GM08714 (cell line): ENCODE data around the gene PTP4A2.
"Not testable (repeated sequence)": the region's sequence is repeated elsewhere in the genome, so short reads cannot be mapped to it uniquely, and the experiment has no call there.

Experiments
- H3K4me3 ChIP-seq: fragments of 200-500 bp; sonication (Bioruptor generic); 2 replicates; pipeline ENCODE4 v1.5.1; 2014; ENCODE audit warnings: mild to moderate bottlenecking, low read length, inconsistent platforms
- ZNF274 ChIP-seq: IDR thresholded peaks from 2 replicates; pipeline ENCODE4 v1.6.1; 2012; ENCODE audit warnings: mild to moderate bottlenecking, low read depth, low read length

Gene PTP4A2

GRCh38 chr1:31957701-31958674 is 19.8 kb upstream of the PTP4A2 start:
- TF ChIP-seq ZNF274, result no peak
- no peak overlapping the region for H3K4me3 ChIP-seq

GRCh38 chr1:31955917-31956736 is 18.0 kb upstream of the PTP4A2 start:
- TF ChIP-seq ZNF274, result no peak
- no peak overlapping the region; the same call in 1 of the 2 replicates for H3K4me3 ChIP-seq

DNA sequence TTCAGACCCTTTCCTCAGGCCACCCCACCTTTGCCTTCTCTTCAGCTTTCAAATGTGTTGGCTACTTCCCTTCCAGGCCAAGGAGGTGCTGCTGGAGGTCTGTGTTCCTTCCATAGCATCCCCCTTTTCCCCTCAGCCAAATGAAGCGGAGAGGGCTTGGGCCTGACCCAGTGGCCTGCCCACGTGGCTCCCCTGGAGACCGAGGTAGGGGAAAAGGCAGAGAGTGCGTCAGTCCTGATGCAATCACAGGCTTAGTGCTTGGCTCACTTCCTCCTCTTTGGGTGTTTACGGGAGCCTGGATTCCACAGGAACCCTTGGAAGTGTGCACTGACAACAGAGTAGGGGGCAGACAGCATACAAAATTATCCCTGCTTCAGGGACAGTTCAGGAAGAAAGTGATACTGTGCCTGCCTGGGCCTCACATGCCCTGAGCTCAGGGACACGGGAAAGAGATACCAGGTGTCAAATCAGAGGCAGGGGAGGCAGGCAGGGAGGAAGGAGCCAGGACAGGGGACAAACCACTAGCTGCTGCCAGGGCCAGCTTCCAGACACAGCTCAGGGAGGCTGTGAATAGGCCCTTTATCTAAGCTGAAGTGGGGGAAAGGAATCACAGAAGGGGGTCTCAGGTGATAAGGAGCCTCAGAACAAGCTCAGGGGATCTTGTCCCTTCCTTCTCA is 16.6 kb upstream of the PTP4A2 start:
- TF ChIP-seq ZNF274, result no peak
- H3K4me3 ChIP-seq, result no peak overlapping the region

GRCh38 chr1:31952825-31953220 is 14.7 kb upstream of the PTP4A2 start:
- TF ChIP-seq ZNF274, result no peak
- no peak overlapping the region for H3K4me3 ChIP-seq

- no peak for TF ChIP-seq ZNF274
- H3K4me3 ChIP-seq, result no peak overlapping the region
Measured at GRCh38 chr1:31951276-31951675, 13.1 kb upstream of the PTP4A2 start.

DNA sequence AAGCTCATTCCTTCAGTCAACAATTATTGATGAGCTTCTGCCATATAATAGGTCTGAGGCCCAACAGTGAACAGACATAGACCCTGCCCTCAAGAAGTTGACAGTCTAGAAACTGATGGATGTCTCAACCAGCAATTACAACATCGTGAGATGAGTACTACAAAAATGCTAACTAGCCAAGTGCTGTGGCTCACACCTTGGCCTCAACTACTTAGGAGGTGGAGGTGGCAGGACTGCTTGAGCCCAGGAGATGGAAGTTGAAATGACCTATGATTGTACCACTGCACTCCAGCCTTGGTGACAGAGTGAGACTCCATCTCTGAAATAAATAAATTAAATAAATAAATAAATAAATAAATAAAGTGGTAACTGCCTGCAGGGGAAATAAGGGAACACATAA is 11.7 kb upstream of the PTP4A2 start:
- no peak for TF ChIP-seq ZNF274
- H3K4me3 ChIP-seq, result no peak overlapping the region

GRCh38 chr1:31945677-31946076 is 7.5 kb upstream of the PTP4A2 start:
- not testable (repeated sequence) for H3K4me3 ChIP-seq

DNA sequence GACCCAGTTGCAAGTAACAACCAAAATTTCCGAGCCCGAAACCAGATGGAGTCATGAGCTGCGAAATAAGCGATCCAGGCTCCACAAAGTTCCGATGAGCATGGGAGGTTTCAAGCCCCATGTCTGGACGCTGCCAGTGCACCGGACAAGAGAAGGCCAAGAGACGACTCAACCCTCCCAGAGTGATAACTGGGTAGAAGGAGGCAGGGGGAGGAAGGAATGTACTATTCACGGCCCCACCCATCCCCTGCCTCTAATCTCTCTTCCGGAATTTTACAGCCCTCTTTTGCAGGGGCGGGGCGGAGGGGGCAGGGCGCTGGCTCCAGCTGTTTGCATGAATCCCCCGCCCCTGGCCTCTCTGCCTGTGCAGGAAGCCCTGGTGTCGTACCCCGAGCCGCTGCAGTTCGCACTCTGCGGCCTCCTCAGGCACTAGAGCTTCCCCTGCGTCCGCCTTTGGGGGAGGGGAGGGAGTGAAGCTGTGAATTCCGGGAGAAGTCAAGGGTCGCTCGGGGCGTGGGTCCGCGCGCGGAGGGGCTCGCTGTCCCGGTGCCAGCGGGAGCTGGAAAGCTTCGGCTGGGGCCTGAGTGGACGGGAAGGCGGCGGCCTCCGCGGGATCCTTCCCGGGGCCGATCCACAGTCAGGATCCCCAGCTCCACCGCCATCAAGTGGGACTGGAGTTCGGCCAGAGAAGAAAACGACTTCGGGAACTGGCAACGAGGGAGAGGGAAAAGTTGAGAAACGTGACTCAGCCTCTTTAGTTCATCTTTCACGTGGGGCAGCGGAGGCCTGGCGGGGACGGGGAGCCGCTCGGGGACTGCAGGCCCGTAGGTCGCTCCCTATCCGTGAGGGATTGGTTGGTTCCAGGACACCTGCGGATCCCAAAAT is 6.3 kb upstream of the PTP4A2 start:
- H3K4me3 ChIP-seq, result peak overlapping the region; percentile 61; the same call in 1 of the 2 replicates

GRCh38 chr1:31943546-31944184 is 5.5 kb upstream of the PTP4A2 start:
- no peak for TF ChIP-seq ZNF274
- peak overlapping the region; percentile 29; the same call in 1 of the 2 replicates for H3K4me3 ChIP-seq

More for the DNA sequence above, 6.3 kb upstream of the PTP4A2 start:
- no peak for TF ChIP-seq ZNF274

DNA sequence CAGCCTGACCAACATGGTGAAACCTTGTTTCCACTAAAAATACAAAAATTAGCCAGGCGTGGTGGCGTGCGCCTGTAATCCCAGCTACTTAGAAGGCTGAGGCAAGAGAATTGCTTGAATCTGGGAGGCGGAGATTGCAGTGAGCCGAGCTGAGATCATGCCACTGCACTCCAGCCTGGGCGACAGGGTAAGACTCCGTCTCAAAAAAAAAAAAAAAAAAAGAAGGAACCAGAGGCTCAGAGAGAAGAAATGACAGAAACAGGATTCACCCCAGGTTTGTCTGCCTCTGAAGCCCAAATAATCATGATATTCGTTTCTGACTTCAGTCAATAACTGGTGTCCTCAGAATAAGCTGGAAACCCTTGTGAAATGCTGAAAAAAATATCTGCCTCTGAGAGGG is 3.9 kb upstream of the PTP4A2 start:
- H3K4me3 ChIP-seq, result not testable (repeated sequence)

- no peak for TF ChIP-seq ZNF274
- H3K4me3 ChIP-seq, result no peak overlapping the region
Measured at GRCh38 chr1:31939484-31940329, 1.5 kb upstream of the PTP4A2 start.
